GM19438 (cell line): Measurements from ENCODE around the gene ANKLE1.
A peak's percentile ranks its signal among the peaks of the same experiment; 100 is the strongest.

Source experiments
- ATAC-seq: cut with Tn5 transposase; IDR thresholded peaks from one replicate; pipeline ENCODE4 v1.9.1; 2021; ENCODE audit warnings: low read depth; ENCODE audit not compliant: unreplicated experiment

ANKLE1 gene, protein sequence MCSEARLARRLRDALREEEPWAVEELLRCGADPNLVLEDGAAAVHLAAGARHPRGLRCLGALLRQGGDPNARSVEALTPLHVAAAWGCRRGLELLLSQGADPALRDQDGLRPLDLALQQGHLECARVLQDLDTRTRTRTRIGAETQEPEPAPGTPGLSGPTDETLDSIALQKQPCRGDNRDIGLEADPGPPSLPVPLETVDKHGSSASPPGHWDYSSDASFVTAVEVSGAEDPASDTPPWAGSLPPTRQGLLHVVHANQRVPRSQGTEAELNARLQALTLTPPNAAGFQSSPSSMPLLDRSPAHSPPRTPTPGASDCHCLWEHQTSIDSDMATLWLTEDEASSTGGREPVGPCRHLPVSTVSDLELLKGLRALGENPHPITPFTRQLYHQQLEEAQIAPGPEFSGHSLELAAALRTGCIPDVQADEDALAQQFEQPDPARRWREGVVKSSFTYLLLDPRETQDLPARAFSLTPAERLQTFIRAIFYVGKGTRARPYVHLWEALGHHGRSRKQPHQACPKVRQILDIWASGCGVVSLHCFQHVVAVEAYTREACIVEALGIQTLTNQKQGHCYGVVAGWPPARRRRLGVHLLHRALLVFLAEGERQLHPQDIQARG

DNA sequence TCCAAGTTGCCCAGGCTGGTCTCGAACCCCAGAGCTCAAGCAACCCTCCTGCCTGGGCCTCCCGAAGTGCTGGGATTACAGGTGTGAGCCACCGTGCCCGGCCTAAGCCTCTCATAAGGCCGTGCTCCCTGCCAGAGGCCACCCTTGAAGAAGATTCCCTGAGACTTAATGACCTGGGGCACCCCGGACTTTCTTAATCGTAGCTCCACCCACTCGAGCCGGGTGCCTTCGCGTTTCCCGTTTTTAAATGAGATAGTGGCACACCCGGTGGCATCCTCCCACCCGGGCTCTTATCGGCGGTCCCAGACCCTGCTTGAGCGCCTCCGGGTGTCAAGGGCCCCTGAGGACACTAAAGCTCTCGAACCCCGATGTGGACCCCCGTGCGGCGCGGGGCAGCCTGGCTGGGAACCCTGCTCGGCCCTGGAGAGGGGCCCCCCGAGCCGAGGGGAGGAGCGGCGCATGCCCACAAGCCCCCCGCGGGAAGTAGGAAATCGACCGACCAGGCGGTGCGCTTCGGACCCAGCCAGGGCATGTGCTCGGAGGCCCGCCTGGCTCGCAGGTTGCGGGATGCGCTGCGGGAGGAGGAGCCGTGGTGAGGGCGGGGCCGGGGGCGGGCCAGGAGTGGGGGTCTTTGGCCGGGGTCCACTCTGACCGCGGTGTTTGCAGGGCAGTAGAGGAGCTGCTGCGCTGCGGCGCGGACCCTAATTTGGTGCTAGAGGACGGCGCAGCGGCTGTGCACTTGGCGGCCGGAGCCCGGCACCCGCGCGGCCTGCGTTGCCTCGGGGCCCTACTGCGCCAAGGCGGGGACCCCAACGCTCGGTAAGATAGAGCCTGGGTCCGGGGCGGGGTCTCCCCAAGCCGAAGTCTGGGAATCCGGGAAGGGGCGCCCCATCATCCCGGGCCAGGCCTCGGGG lies at the start of gene ANKLE1:
Gene ANKLE1, plus strand, starts transcription at position 511 of the 914 bp plus-strand sequence. Its CDS starts 20 bp downstream, at position 531.
- peak; percentile 39 for ATAC-seq

DNA sequence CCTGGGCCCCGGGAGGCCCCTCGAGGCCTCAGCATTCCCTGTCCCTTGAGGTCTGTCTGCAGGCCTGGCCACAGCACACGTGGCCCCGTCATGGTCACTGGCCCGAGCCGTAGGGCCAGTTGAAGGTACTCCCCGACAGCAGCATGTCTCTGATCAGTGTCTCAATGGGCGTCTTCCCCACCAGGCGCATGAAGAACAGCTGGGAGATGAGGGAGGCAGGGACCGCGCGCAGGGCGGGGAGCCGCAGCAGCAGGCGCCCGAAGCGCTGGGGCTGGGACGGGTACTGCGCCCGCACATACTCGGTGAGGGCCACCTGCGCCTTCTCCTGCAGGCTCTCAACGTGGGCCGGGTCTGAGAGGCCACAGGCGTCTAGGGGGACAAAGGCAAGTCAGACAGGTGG lies 49.4 kb upstream of the ANKLE1 start:
- no peak for ATAC-seq

DNA sequence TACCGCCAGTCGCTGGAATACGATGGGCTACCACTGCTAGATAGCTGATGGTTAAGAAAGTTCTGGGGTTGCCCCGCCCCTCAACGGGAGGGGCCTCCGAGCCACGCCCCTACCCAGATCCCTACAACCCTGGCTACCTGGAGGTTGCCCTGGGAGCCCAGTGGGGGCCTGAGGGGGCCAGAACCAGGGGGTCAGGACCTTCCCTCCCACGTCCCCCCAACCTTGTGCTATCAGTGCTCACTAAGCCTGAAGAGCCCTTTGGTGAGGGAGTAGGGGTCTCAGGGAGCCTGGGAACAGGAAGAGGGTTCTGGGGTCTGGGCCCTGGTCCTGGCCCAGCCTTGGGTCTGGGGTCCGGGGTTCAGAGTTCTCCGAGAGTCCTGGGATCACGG lies 46.8 kb upstream of the ANKLE1 start:
- ATAC-seq, result peak; percentile 64

DNA sequence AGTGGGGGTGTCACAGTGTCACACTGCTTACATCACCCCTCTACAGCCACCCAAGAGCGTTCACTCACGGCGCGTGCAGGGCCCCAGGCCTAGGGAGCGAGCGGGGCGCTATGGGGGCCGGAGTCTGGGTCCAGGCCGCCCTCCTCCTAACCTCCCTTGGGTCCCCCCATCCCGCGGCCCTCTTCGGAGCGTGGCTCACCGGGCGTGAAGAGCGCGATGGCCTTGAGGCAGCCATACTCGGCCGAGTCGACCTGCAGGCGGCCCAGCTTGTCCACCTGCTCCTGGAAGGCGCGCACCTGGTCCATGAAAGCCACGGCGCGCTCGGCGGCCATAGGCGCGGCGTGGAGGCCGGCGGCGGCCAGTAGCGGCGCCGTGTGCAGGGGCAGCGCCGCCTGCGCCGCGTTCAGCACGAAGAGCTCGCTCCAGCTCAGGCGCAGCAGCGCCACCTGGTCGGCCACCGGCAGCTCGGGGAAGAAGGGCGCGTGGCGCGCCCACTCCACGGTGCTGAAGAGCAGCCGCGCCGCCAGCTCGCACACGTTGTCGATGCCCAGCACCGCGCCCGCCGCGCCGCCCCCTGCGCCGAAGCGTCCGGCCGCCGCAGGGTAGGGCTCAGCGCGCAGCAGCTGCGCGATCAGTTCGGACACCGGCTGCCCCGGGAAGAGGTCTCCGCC lies 46.3 kb upstream of the ANKLE1 start:
- peak; percentile 61 for ATAC-seq

DNA sequence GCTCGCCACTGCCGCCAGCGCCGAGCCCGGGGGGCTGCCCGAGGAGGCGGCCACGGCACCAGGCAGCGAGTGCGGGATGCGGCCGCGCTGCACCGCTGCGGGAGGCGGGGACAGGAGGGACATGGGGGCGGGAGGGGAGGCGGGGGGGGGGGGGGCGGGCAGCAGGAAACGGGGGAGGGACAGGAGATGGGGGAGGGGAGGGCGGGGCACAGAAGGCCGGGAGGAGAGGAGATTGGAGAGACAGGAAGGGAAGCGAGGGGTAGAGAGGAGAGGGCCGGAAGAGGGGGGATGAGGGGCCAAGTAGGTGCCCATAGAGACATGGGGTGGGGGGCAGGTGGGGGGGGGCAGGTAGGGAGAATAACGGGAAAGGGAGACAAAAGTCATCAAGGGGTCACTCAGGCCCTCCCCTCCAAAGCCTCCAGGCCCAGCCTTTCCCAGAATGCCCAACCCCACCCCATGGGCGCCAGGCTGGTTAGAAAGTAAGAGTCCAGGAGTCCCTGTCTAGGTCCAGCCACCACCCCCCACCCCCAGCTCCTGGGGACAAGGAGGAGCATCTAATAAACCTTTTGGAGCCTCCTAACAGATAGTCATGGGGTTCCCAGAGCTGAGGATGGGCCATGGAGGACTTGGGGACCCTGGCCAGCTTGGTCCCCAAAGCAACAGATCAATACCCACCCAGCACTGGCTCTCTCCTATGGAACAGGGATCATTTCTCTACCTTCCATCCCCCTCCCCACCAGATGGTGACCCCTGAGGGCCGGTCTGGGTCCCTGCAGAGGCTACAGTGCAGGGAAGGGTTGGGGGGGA lies 45.5 kb upstream of the ANKLE1 start:
- ATAC-seq, result peak; percentile 31

DNA sequence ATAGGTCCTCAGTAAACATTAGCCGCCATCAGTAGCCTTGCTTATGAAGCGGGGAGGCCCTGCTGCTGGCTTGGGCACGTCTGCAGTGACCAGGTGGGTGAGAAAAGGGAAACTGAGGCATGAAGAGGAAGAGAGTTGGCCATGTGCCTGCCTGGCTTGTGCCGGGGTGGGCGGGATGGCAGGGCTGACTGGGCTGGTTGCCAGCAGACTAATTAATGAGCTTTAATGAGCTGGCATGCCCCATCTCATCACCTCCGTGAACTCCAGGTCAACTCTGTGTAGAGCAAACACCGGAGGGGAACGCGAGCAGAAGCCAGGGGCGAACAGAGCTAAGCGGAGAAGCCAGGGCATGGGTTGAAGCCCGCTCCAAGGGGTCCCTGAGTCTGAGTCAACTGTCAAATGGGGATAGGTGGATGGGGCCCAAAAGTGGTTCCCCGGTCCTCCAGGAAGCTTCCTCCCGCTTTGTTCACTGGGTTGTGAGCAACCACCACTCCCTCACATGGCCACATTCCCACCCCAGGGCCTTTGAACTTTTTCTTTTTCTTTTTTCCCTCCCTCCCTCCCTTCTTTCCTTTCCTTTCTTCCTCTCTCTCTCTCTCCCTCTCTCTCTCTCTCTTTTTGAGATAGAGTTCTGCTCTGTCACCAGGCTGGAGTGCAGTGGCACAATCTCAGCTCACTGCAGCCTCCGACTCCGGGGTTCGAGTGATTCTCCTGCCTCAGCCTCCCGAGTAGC lies 44.7 kb upstream of the ANKLE1 start:
- ATAC-seq, result no peak

DNA sequence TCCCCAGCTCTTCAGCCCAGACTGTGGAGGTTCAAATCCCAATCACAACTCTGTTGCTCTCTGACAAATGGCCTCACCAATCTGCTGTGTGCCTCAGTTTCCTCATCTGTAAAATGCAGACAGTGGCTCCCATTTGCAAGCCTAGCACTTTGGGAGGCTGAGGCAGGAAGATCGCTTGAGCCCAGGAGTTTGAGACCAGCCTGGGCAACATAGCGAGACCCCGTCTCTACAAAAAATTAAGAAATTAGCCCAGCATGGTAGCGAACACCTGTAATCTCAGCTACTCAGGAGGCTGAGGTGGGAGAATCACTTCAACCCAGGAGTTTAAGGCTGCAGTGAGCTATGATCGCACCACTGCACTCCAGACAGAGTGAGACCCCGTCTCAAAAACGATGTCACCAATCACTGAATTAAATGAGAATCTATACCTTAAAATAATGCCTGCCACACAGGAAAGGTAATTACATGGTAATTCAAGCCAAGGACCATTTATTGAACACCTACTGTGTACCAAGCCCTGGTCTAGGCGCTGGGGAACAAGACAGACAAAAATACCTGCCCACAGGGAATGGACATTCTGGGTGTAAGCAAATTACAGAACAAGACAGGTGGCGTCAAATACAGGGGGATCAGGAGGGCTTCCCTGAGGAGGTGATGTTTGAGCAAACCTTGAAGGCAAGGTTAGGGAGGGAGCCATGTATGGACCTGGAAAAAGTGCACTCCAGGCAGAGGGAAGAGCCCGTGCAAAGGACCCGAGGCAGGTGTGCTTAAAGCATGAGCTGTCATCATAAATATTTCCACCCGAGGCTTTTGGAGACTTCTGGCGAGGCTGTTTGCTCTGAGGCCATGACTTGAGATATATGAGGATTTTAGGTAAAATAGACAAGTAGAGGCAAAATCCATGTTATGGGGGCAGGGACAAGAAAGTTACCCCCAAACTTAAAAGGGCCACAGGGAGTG lies 43.7 kb upstream of the ANKLE1 start:
- ATAC-seq, result no peak

DNA sequence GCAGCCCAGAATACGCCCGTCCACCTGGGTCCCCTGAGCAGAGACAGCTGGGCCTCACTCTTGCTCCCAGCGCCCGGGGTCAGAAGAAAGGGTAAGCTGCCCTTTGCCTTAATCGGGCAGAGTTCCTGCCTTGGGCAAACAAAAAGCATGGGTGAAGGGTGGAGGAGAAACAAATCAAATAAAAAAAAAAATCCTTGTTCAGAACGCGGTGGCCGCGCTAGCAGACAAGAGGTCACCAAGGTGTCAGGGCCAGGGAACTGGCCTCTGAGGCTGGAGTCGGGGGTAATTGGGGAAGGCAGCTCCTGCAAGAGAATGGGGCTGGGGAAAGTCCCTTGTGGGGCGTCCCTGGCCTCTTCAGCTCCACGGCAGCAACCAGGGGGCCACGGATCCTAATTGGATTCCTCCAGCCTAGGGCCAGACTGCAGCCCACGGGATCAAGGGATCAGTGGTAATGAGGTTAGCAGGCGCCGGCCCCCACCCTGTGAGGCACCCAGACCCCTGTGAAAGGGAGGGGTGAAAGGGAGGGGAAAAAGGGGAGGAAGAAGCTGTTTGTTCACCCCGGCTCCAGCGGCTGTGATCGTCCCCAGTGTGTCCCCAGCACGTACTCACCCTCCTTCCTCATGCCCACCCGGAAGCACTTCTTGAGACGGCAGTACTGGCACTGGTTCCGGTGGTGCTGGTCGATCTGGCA lies 41.5 kb upstream of the ANKLE1 start:
- ATAC-seq, result no peak

DNA sequence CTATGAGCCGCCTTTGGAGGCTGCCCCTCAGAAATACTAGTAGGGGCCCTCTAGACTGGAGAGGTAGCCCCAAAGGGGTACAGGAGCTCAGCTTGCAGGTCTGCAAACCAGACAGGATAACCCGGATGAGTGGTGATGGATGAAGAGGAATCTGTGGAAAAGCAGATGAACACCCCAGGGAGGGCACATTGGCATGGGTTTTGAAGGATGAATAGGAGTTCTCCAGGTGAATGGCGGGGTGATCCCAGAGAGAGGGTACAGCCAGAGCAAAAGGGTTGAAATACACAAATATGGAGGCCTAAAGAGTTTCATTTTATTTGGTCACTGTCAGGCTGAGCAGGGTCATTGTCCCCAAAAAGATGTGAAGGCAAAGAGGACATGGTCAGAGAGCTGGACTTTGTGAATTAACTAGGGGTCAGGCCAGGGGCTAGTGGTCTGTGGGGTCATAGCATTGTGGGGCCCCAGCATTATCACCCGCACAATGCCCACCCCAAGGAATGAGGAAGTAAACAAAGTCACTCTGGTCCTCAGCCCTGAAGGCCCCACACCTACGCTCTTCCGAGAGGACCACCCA lies 40.8 kb upstream of the ANKLE1 start:
- ATAC-seq, result no peak

DNA sequence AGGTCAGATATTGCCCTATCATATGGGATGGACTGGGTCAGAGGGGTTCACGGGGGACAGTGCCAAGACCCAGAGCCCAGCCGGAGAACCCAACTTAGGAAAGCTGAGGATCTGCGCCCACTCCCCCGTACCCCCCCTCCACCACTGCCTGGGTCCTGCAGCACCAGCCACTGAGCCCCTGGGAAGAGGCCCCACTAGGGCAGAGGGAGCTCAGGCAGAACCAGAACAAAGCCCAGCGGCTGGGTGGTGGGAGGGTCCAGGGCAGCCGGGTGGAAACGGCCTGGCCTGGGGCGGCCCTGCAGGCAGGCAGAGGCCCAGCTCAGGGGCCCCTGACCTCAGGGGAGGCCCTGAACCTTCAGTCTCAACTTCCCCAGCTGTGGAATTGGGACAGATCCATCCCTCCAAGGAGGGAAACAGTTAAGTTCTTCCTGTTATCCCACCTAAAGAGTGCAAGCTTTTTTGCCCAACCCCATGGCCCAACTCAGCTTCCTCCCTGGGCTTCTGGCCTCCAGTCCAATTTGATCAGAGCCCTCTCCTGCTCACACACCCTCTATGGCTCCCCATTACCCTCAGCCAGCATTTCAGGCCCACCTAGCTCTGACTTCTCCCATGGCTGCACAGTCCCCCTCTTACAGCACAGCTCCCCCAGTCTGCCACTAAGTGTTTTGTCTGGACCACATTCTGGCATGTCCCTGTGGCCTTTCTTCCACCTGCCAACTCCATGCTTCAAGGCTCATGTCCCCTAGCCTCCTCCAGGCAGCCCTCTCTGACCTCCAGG lies 39.1 kb upstream of the ANKLE1 start:
- ATAC-seq, result no peak

DNA sequence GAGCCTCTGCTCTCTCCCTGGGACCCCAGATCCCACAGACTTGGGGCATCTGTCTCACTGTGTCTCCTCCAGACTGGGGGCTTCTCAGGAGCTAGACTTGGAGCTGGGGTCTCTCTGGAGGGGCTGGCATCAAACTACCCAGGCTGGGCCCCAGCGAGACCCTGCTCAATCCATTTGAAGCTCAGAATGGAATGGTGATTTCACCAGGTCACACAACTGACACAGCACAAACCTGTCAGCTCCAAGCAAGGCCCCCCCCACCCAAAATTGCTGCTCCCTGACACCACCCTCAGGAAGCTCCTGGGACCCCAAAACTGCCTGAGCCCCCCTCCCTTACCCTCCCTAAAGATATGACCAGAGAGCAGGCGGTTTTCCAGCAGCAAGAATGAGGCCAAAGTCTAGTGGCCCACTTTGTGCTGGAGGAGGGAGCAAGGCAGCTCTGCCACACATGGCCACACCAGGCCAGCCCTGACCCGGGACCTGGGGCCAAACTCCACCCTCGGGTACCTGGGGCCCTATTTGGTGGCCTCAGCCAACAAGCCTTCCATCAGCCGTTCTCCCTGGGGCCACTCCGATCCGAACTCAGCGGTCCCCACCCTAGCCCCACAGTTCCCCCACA lies 38.4 kb upstream of the ANKLE1 start:
- no peak for ATAC-seq

DNA sequence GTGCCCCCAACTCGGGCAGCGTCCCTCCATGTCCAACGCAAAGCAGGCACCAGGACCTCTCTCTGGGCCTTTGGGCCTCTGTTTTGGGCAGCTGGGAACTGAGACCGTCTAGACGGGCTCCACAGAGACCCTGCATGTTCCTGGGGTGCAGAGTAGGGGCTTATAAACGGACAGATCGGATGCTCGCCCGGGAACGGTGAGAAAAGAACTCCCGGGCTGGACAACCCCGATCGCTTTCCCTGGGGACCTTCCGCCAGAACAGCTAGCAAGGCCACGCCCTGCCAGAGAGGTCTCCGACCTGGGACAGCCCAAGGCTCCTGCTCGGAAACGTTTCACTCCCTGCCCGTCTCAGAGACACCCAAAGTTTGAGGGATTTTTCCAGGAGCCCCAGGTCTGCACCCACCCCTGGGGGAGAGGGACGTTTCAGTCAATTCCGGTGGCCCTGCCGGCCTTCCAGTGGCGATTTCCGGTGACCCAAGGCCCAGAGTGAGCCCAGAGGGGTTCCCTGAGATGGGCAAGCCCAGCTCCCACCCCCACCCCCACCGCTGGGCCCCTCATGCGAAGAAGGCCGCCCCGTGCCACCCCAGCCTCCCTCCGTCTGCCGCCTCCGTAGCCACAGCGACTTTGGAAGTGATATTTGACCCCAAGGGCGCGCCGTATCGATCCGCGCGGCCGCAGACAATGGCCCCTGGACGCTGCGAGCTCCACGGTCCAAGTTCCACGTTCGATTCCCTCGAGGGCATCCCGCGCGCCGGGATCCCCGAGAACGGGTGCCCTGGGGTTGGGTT lies 37.7 kb upstream of the ANKLE1 start:
- ATAC-seq, result no peak

DNA sequence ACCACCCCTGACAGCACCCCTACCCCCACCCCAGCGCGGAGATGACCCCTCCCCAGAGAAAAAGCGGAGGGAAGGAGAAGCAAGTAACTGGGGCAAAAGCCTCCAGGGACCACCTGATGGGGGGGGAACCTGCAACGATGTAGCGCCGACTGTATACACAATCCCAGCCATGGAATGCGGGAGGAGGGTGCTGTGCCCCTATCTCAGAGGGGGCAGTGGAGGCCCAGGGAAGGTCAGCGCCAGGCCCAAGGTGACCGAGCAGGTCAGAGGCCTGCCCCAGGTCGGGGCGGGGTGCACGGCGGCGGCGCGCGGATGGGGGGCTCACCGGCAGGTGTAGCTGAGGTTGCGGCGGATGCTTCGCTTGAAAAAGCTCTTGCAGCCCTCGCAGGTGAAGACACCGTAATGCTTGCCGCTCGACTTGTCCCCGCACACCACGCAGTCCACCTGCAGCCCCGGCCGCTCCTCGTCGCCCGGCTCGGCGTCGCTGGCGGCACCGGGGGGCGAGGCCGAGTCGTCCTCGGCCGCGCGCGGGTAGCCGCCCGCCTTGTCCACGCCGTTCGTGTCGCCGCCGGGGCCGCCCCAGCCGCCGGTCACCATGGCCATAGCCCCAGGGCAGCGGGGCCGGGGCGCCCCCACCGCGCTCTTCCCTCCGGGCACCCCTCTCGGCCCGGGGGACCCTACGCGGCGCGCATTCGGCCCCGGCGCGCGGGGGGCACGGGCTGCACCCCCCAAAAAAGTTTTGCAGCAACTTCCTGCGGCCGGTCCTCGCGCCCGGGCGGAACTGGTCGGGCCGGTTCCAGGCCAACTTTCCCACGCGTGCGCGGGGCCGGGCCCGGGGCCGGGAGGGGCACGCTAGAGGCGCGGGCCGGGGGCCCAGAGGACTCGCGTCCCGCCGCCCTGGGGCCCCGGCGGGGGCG lies 36.8 kb upstream of the ANKLE1 start:
- ATAC-seq, result no peak

DNA sequence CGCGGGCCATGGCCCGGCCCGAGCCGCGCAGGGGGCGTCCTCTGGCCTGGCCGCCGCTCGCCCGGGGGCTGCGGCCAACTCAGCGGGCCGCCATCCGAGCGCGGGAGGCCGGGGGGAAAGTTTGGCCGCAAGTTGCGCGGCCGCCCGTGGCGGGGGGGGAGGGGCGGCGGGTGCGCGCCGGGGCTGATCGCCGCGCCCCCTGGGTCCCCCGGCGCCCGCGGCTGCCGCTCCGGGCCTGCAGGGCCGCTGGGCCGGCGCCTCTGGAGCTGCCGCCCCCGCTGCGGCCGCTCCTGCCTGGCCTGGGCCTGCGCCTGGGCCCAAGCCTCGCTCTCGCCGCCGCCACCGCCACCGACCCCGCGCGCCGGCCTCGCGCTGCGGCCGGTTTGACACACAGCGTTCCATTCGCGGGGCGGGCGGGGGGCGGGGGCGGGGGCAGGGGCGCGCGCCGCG lies 36.1 kb upstream of the ANKLE1 start, which contains the start of gene NR2F6:
Gene NR2F6, minus strand, starts transcription at position 385 of the 450 bp plus-strand sequence. CDS start 699 bp downstream, outside the sequence.
- no peak for ATAC-seq
